GM12891 (cell line): ENCODE data around the gene GOLPH3L.

Experiments
- POLR2AphosphoS5 ChIP-seq: IDR thresholded peaks from 2 replicates; pipeline ENCODE4 v1.6.1; 2011; ENCODE audit warnings: low read depth, low read length, control low read depth
- TAF1 ChIP-seq: IDR thresholded peaks from 2 replicates; pipeline ENCODE4 v1.6.1; 2011; ENCODE audit warnings: low read depth, low read length, control low read depth

DNA sequence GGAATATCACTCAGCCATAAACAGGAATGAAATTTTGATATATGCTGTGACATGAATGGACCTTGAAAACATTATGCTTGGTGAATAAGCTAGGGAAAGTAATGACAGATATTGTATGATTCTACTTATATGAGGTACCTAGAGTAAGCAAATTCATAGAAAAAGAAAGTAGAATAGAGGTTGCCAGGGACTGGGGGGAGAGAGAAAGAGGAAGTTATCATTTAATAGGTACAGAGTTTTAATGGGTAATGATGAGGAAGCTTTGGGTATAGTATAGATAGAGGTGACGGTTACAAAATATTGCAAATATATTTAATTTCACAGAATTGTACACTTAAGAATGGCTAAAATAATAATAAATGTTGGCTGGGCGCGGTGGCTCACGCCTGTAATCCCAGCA is 36.4 kb downstream of the GOLPH3L start:
- TF ChIP-seq TAF1 = no peak
- no peak for TF ChIP-seq POLR2AphosphoS5
